Fibroblast of pulmonary artery (primary cell): ENCODE data around the gene MFSD12.

Source experiments
- DNase-seq: peaks from one replicate; pipeline ENCODE4 v3.0.0-alpha.2; 2010; ENCODE audit warnings: low read depth
- H3K4me3 ChIP-seq: replicated peaks from 2 replicates; pipeline ENCODE4 v1.5.1; 2011; ENCODE audit warnings: low read depth, mild to moderate bottlenecking, control low read depth, low read length, moderate library complexity
- CTCF ChIP-seq: IDR thresholded peaks from 2 replicates; pipeline ENCODE4 v1.5.1; 2011; ENCODE audit warnings: mild to moderate bottlenecking, control low read depth, low read length, inconsistent platforms; ENCODE audit errors: missing control alignments

The MFSD12 gene

GRCh38 chr19:3539756-3540118 is 17.6 kb downstream of the MFSD12 start:
- no peak for TF ChIP-seq CTCF
- DNase-seq, result no peak
- H3K4me3 ChIP-seq, result no peak overlapping the region

DNA sequence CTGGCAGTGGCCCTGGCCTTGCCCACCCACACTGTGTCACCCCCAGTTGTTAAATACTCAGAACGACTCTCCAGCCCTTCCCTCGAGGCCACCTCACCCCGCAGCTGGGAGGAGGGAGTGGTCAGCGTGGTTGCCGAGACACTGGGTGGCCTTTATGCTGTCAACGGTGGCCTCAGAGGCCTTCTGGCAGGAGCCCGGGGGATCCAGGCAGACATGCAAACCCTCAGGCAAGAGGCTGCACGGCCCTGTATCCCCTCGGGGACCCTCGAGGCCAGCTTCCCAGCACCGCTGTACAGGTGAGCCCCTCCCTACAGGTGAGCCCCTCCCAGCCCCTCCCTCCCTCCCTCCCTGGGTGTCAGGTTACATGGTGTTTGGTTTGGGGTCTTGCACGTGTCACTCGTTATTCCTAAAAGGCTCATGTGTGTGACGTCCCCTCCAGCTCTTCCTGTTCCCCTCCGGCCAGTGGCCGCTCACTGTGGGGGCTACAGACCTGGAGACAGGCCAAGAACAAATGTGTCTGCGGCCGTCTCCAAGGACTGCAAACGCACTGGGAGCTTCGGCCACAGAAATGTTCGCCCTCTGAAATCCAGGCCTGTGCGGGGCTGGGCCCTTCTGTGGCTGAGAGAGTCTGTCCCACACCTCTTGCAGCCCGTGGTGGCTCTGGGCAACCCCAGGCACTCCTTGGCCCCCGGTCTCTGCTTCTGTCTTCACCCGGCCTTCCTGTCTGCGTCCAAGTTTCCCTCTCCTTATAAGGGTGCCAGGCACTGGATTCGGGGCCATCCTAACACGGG is 18.2 kb downstream of the MFSD12 start, which contains the start of gene TEKTIP1:
Gene TEKTIP1, plus strand, starts transcription at position 210 of the 791 bp plus-strand sequence. Its CDS starts 4 bp downstream, at position 214.
- no peak for DNase-seq
- H3K4me3 ChIP-seq, result no peak within 1 kb of the TSS
- TF ChIP-seq CTCF, result no peak

GRCh38 chr19:3538258-3538929 is 19.0 kb downstream of the MFSD12 start:
- TF ChIP-seq CTCF, result no peak
- H3K4me3 ChIP-seq, result no peak overlapping the region
- DNase-seq, result no peak

GRCh38 chr19:3537438-3538240 is 19.7 kb downstream of the MFSD12 start:
- TF ChIP-seq CTCF, result no peak
- no peak overlapping the region for H3K4me3 ChIP-seq
- DNase-seq, result no peak

DNA sequence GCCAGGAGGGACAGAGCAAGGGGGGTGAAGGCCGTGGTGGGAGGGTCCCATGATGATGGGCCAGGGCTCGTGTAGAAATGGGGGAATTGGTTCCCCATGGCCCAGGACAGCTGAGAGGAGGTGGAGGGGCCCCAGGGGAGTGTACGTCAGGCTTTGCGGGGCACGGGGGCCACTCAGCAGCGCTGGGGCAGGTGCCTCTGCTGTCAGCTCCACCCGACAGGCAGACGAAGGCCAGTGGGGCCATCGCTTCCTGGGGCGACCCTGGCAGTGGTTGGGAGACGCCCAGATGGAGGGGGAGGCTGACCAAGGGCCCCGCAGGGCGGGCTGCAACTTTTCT is 20.3 kb downstream of the MFSD12 start:
- TF ChIP-seq CTCF, result no peak

GRCh38 chr19:3536429-3537100 is 20.8 kb downstream of the MFSD12 start:
- no peak for DNase-seq
- no peak overlapping the region for H3K4me3 ChIP-seq
- TF ChIP-seq CTCF, result no peak

More for the DNA sequence above, 20.3 kb downstream of the MFSD12 start:
- H3K4me3 ChIP-seq, result no peak overlapping the region
- no peak for DNase-seq
